Stomach (tissue), 4 donors: ENCODE data around the gene GOLIM4.

Source experiments
- EP300 ChIP-seq: sonication (generic); formaldehyde crosslinking; IDR thresholded peaks from one replicate; pipeline ENCODE4 v1.6.1; 2017; ENCODE audit warnings: antibody characterized with exemption
- POLR2A ChIP-seq, 4 donors: fragments of 450-650 bp; IDR thresholded peaks; one replicate each; pipeline ENCODE4 v1.6.1; 2016; ENCODE audit warnings: antibody characterized with exemption in 4 of 4, control low read depth in 2 of 4, mild to moderate bottlenecking in 1 of 4, moderate library complexity in 1 of 4
- POLR2AphosphoS5 ChIP-seq, 3 donors: sonication (generic); formaldehyde crosslinking; IDR thresholded peaks; one replicate each; pipeline ENCODE4 v1.6.1; 2016; ENCODE audit warnings: antibody characterized with exemption in 3 of 3
- TF ChIP-seq, protein P1 (sequence below), 7 experiments: fragments of 450-650 bp in 4 of 7; fragments of 200-600 bp in 3 of 7; sonication (generic) in 3 of 7; IDR thresholded peaks; one replicate each; pipeline ENCODE4 v1.5.1; 2016 to 2019; ENCODE audit warnings: antibody characterized with exemption in 7 of 7, control low read depth in 2 of 7, mild to moderate bottlenecking in 1 of 7

DNA sequence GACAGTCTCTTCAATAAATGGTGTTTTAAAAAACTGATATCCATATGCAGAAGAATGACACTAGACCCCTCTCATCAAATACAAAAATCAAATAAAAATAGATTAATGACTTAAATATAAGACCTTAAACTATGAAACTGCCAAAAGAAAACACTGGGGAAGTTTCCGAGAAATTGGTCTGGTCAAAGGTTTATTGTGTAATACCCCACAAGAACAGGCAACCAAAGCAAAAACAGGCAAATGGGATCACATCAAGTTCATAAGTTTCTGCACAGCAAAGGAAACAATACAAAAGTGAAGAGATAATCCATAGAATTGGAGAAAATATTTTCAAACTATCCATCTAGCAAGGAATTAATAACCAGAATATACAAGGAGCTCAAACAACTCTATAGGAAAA is 126.2 kb downstream of the GOLIM4 start:
- TF ChIP-seq, protein P1, sequence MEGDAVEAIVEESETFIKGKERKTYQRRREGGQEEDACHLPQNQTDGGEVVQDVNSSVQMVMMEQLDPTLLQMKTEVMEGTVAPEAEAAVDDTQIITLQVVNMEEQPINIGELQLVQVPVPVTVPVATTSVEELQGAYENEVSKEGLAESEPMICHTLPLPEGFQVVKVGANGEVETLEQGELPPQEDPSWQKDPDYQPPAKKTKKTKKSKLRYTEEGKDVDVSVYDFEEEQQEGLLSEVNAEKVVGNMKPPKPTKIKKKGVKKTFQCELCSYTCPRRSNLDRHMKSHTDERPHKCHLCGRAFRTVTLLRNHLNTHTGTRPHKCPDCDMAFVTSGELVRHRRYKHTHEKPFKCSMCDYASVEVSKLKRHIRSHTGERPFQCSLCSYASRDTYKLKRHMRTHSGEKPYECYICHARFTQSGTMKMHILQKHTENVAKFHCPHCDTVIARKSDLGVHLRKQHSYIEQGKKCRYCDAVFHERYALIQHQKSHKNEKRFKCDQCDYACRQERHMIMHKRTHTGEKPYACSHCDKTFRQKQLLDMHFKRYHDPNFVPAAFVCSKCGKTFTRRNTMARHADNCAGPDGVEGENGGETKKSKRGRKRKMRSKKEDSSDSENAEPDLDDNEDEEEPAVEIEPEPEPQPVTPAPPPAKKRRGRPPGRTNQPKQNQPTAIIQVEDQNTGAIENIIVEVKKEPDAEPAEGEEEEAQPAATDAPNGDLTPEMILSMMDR (IDR thresholded peaks at IDR 0.05) = no peak
- no peak for TF ChIP-seq POLR2A (IDR thresholded peaks at IDR 0.05)
- TF ChIP-seq POLR2AphosphoS5 (IDR thresholded peaks at IDR 0.05) = no peak
- TF ChIP-seq EP300 = no peak
